HEK293 (cell line): Measurements from ENCODE around the gene PRDM11.

Source experiments
- SP3 ChIP-seq: fragments of 450-650 bp; formaldehyde crosslinking; IDR thresholded peaks from 2 replicates; pipeline ENCODE4 v1.5.1; 2016; ENCODE audit warnings: missing biosample characterization, missing genetic modification characterization
- ZBTB1 ChIP-seq: fragments of 450-650 bp; formaldehyde crosslinking; IDR thresholded peaks from 2 replicates; pipeline ENCODE4 v1.5.1; 2016; ENCODE audit warnings: missing biosample characterization, missing genetic modification characterization
- ZBTB20 ChIP-seq: fragments of 450-650 bp; formaldehyde crosslinking; IDR thresholded peaks from 2 replicates; pipeline ENCODE4 v1.5.1; 2016; ENCODE audit warnings: missing biosample characterization, missing genetic modification characterization
- ZBTB48 ChIP-seq: fragments of 450-650 bp; formaldehyde crosslinking; IDR thresholded peaks from 2 replicates; pipeline ENCODE4 v1.5.1; 2016; ENCODE audit warnings: missing biosample characterization, missing genetic modification characterization
- ZIC2 ChIP-seq: fragments of 450-650 bp; formaldehyde crosslinking; IDR thresholded peaks from 2 replicates; pipeline ENCODE4 v1.5.1; 2016; ENCODE audit warnings: missing biosample characterization, missing genetic modification characterization
- ZNF10 ChIP-seq: fragments of 450-650 bp; formaldehyde crosslinking; IDR thresholded peaks from 2 replicates; pipeline ENCODE4 v1.5.1; 2017; ENCODE audit warnings: missing biosample characterization, missing genetic modification characterization
- ZNF112 ChIP-seq: fragments of 450-650 bp; formaldehyde crosslinking; IDR thresholded peaks from 2 replicates; pipeline ENCODE4 v1.5.0; 2017; ENCODE audit warnings: missing biosample characterization, missing genetic modification characterization
- ZNF132 ChIP-seq: fragments of 450-650 bp; formaldehyde crosslinking; IDR thresholded peaks from 2 replicates; pipeline ENCODE4 v1.5.1; 2017; ENCODE audit warnings: missing biosample characterization, missing genetic modification characterization, borderline replicate concordance
- ZNF133 ChIP-seq: fragments of 450-650 bp; formaldehyde crosslinking; IDR thresholded peaks from 2 replicates; pipeline ENCODE4 v1.5.1; 2016; ENCODE audit warnings: missing biosample characterization, missing genetic modification characterization
- ZNF16 ChIP-seq: fragments of 450-650 bp; formaldehyde crosslinking; IDR thresholded peaks from 2 replicates; pipeline ENCODE4 v1.5.1; 2016; ENCODE audit warnings: low read depth, missing biosample characterization, missing genetic modification characterization
- ZNF211 ChIP-seq: fragments of 450-650 bp; formaldehyde crosslinking; IDR thresholded peaks from 2 replicates; pipeline ENCODE4 v1.5.1; 2016; ENCODE audit warnings: low read depth, missing biosample characterization, missing genetic modification characterization
- ZNF214 ChIP-seq: fragments of 450-650 bp; formaldehyde crosslinking; IDR thresholded peaks from 2 replicates; pipeline ENCODE4 v1.5.1; 2017; ENCODE audit warnings: missing biosample characterization, mild to moderate bottlenecking, missing genetic modification characterization, borderline replicate concordance
- ZNF248 ChIP-seq: fragments of 450-650 bp; formaldehyde crosslinking; IDR thresholded peaks from 2 replicates; pipeline ENCODE4 v1.5.1; 2017; ENCODE audit warnings: missing biosample characterization, missing genetic modification characterization
- ZNF335 ChIP-seq: fragments of 450-650 bp; formaldehyde crosslinking; conservative IDR thresholded peaks from 2 replicates; pipeline ENCODE4 v1.5.1; 2016; ENCODE audit warnings: missing biosample characterization, missing genetic modification characterization
- ZNF514 ChIP-seq: fragments of 450-650 bp; formaldehyde crosslinking; IDR thresholded peaks from 2 replicates; pipeline ENCODE4 v1.5.1; 2016; ENCODE audit warnings: missing biosample characterization, missing genetic modification characterization
- ZNF529 ChIP-seq: fragments of 450-650 bp; formaldehyde crosslinking; IDR thresholded peaks from 2 replicates; pipeline ENCODE4 v1.5.1; 2017; ENCODE audit warnings: missing genetic modification characterization, missing biosample characterization; ENCODE audit not compliant: insufficient replicate concordance
- ZNF600 ChIP-seq: fragments of 450-650 bp; formaldehyde crosslinking; IDR thresholded peaks from 2 replicates; pipeline ENCODE4 v1.5.1; 2016; ENCODE audit warnings: missing biosample characterization, missing genetic modification characterization
- ZNF677 ChIP-seq: fragments of 450-650 bp; IDR thresholded peaks from 2 replicates; pipeline ENCODE4 v1.5.0; 2018; ENCODE audit warnings: missing biosample characterization, mild to moderate bottlenecking, missing genetic modification characterization, moderate library complexity
- ZNF707 ChIP-seq: fragments of 450-650 bp; formaldehyde crosslinking; IDR thresholded peaks from 2 replicates; pipeline ENCODE4 v1.5.1; 2016; ENCODE audit warnings: missing biosample characterization, missing genetic modification characterization
- ZNF747 ChIP-seq: fragments of 450-650 bp; formaldehyde crosslinking; IDR thresholded peaks from 2 replicates; pipeline ENCODE4 v1.5.1; 2016; ENCODE audit warnings: missing biosample characterization, missing genetic modification characterization
- ZNF791 ChIP-seq: fragments of 450-650 bp; formaldehyde crosslinking; IDR thresholded peaks from 2 replicates; pipeline ENCODE4 v1.5.1; 2016; ENCODE audit warnings: missing biosample characterization, missing genetic modification characterization
- ZNF837 ChIP-seq: fragments of 450-650 bp; formaldehyde crosslinking; IDR thresholded peaks from 2 replicates; pipeline ENCODE4 v1.5.1; 2016; ENCODE audit warnings: missing biosample characterization, missing genetic modification characterization
- TF ChIP-seq, protein P1 (sequence below): fragments of 450-650 bp; formaldehyde crosslinking; IDR thresholded peaks from 2 replicates; pipeline ENCODE4 v1.5.1; 2016; ENCODE audit warnings: missing biosample characterization, missing genetic modification characterization
- TF ChIP-seq, protein P2 (sequence below): fragments of 450-650 bp; formaldehyde crosslinking; IDR thresholded peaks from 2 replicates; pipeline ENCODE4 v1.5.1; 2016; ENCODE audit warnings: missing biosample characterization, missing genetic modification characterization
- TF ChIP-seq, protein P3 (sequence below): fragments of 450-650 bp; formaldehyde crosslinking; IDR thresholded peaks from 2 replicates; pipeline ENCODE4 v1.5.1; 2016; ENCODE audit warnings: missing biosample characterization, missing genetic modification characterization
- TF ChIP-seq, protein P4 (sequence below): fragments of 450-650 bp; formaldehyde crosslinking; IDR thresholded peaks from 2 replicates; pipeline ENCODE4 v1.5.1; 2016; ENCODE audit warnings: missing biosample characterization, missing genetic modification characterization
- TF ChIP-seq, protein P5 (sequence below): fragments of 450-650 bp; formaldehyde crosslinking; conservative IDR thresholded peaks from 2 replicates; pipeline ENCODE4 v1.5.1; 2016; ENCODE audit warnings: low read depth, missing biosample characterization, missing genetic modification characterization
- TF ChIP-seq, protein P6 (sequence below): fragments of 450-650 bp; formaldehyde crosslinking; IDR thresholded peaks from 2 replicates; pipeline ENCODE4 v1.5.1; 2017; ENCODE audit warnings: missing biosample characterization, missing genetic modification characterization

The PRDM11 gene

DNA sequence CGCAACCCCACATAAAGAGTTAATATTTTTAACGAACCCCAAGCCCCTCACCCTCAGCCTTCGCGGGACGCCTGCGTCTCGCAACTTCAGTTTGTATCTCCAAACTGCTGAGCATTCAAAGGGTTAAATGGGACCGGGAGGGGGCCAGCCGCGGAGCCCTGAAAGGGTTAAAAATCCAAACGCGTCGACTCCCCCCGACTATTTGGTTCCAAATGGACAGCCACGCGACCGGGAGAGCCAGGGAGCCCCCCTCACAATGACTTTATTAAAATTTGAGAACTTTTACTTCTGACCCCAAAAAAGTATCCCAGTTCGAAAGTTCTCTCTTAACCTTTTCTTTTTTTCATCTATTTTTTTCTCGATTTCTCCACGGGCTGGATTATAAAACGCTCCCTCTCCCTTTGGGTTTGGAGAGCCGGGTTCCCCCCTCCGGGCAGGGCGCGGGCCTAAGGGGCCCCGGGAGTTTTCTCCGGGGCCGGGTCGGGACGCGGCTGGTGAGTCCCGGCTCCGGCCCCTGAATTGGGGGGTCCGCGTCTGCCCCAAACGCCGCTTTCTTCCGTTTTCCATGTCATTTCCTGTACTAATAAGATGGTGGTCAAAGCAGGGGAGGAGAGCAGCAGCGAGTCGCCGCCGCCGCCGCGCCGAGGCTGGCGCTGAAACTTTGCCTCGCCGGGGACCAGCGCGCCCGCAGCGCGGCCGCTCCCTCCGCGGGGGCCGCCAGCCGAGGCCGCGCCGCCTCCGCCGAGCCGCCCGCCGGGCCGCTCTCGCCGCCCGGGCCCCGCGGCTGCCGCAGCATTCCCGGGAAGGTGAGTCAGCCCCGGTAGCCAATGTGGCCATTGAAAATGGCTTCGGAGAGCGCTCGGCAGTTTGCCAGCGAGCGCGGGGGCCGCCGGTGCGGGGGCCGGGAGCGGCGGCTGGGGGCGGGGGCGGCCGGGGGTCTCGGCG is at the start of gene PRDM11 (continued):
- TF ChIP-seq, protein P1, sequence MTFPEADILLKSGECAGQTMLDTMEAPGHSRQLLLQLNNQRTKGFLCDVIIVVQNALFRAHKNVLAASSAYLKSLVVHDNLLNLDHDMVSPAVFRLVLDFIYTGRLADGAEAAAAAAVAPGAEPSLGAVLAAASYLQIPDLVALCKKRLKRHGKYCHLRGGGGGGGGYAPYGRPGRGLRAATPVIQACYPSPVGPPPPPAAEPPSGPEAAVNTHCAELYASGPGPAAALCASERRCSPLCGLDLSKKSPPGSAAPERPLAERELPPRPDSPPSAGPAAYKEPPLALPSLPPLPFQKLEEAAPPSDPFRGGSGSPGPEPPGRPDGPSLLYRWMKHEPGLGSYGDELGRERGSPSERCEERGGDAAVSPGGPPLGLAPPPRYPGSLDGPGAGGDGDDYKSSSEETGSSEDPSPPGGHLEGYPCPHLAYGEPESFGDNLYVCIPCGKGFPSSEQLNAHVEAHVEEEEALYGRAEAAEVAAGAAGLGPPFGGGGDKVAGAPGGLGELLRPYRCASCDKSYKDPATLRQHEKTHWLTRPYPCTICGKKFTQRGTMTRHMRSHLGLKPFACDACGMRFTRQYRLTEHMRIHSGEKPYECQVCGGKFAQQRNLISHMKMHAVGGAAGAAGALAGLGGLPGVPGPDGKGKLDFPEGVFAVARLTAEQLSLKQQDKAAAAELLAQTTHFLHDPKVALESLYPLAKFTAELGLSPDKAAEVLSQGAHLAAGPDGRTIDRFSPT (tag by site-specific recombination), result no peak
- TF ChIP-seq ZBTB20, result peak; percentile 98
- TF ChIP-seq SP3, result no peak
- TF ChIP-seq, protein P2, sequence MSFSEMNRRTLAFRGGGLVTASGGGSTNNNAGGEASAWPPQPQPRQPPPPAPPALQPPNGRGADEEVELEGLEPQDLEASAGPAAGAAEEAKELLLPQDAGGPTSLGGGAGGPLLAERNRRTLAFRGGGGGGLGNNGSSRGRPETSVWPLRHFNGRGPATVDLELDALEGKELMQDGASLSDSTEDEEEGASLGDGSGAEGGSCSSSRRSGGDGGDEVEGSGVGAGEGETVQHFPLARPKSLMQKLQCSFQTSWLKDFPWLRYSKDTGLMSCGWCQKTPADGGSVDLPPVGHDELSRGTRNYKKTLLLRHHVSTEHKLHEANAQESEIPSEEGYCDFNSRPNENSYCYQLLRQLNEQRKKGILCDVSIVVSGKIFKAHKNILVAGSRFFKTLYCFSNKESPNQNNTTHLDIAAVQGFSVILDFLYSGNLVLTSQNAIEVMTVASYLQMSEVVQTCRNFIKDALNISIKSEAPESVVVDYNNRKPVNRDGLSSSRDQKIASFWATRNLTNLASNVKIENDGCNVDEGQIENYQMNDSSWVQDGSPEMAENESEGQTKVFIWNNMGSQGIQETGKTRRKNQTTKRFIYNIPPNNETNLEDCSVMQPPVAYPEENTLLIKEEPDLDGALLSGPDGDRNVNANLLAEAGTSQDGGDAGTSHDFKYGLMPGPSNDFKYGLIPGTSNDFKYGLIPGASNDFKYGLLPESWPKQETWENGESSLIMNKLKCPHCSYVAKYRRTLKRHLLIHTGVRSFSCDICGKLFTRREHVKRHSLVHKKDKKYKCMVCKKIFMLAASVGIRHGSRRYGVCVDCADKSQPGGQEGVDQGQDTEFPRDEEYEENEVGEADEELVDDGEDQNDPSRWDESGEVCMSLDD (tag by site-specific recombination), result no peak
- TF ChIP-seq, protein P3, sequence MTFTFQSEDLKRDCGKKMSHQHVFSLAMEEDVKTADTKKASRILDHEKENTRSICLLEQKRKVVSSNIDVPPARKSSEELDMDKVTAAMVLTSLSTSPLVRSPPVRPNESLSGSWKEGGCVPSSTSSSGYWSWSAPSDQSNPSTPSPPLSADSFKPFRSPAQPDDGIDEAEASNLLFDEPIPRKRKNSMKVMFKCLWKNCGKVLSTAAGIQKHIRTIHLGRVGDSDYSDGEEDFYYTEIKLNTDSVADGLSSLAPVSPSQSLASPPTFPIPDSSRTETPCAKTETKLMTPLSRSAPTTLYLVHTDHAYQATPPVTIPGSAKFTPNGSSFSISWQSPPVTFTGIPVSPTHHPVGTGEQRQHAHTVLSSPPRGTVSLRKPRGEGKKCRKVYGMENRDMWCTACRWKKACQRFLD (tag by site-specific recombination), result no peak
- TF ChIP-seq, protein P4, sequence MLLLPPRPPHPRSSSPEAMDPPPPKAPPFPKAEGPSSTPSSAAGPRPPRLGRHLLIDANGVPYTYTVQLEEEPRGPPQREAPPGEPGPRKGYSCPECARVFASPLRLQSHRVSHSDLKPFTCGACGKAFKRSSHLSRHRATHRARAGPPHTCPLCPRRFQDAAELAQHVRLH (tag by site-specific recombination), result no peak
- TF ChIP-seq ZNF514 (tag by site-specific recombination), result no peak
- no peak for TF ChIP-seq ZNF112 (tag by site-specific recombination)
- TF ChIP-seq ZNF335 (tag by site-specific recombination), result peak; percentile 77
- TF ChIP-seq ZNF16 (tag by site-specific recombination), result no peak
- no peak for TF ChIP-seq ZNF747 (tag by site-specific recombination)
- no peak for TF ChIP-seq ZNF837 (tag by site-specific recombination)
- TF ChIP-seq ZNF600, result no peak
- TF ChIP-seq ZNF529, result no peak
- TF ChIP-seq ZBTB1, result no peak
- TF ChIP-seq ZNF248, result no peak
- TF ChIP-seq, protein P5, sequence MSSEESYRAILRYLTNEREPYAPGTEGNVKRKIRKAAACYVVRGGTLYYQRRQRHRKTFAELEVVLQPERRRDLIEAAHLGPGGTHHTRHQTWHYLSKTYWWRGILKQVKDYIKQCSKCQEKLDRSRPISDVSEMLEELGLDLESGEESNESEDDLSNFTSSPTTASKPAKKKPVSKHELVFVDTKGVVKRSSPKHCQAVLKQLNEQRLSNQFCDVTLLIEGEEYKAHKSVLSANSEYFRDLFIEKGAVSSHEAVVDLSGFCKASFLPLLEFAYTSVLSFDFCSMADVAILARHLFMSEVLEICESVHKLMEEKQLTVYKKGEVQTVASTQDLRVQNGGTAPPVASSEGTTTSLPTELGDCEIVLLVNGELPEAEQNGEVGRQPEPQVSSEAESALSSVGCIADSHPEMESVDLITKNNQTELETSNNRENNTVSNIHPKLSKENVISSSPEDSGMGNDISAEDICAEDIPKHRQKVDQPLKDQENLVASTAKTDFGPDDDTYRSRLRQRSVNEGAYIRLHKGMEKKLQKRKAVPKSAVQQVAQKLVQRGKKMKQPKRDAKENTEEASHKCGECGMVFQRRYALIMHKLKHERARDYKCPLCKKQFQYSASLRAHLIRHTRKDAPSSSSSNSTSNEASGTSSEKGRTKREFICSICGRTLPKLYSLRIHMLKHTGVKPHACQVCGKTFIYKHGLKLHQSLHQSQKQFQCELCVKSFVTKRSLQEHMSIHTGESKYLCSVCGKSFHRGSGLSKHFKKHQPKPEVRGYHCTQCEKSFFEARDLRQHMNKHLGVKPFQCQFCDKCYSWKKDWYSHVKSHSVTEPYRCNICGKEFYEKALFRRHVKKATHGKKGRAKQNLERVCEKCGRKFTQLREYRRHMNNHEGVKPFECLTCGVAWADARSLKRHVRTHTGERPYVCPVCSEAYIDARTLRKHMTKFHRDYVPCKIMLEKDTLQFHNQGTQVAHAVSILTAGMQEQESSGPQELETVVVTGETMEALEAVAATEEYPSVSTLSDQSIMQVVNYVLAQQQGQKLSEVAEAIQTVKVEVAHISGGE (tag by site-specific recombination), result peak; percentile 57
- no peak for TF ChIP-seq ZNF10 (tag by site-specific recombination)
- TF ChIP-seq ZIC2 (tag by site-specific recombination), result no peak
- TF ChIP-seq ZNF132 (tag by site-specific recombination), result no peak
- TF ChIP-seq, protein P6, sequence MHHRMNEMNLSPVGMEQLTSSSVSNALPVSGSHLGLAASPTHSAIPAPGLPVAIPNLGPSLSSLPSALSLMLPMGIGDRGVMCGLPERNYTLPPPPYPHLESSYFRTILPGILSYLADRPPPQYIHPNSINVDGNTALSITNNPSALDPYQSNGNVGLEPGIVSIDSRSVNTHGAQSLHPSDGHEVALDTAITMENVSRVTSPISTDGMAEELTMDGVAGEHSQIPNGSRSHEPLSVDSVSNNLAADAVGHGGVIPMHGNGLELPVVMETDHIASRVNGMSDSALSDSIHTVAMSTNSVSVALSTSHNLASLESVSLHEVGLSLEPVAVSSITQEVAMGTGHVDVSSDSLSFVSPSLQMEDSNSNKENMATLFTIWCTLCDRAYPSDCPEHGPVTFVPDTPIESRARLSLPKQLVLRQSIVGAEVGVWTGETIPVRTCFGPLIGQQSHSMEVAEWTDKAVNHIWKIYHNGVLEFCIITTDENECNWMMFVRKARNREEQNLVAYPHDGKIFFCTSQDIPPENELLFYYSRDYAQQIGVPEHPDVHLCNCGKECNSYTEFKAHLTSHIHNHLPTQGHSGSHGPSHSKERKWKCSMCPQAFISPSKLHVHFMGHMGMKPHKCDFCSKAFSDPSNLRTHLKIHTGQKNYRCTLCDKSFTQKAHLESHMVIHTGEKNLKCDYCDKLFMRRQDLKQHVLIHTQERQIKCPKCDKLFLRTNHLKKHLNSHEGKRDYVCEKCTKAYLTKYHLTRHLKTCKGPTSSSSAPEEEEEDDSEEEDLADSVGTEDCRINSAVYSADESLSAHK (tag by site-specific recombination), result no peak
- no peak for TF ChIP-seq ZNF214
- no peak for TF ChIP-seq ZBTB48 (tag by site-specific recombination)
- no peak for TF ChIP-seq ZNF133
- no peak for TF ChIP-seq ZNF707 (tag by site-specific recombination)
- no peak for TF ChIP-seq ZNF791
- no peak for TF ChIP-seq ZNF677 (tag by site-specific recombination)
- TF ChIP-seq ZNF211, result no peak
